Measurements from ENCODE around the gene METTL13. TPM values are rescaled to one million over a fixed set of nuclear protein-coding genes. Genes with fewer than 3 reads are reported as not detected.

METTL13 gene
- total RNA-seq, 2 experiments from 2014 or later, result 6.5 to 7.9 TPM

DNA sequence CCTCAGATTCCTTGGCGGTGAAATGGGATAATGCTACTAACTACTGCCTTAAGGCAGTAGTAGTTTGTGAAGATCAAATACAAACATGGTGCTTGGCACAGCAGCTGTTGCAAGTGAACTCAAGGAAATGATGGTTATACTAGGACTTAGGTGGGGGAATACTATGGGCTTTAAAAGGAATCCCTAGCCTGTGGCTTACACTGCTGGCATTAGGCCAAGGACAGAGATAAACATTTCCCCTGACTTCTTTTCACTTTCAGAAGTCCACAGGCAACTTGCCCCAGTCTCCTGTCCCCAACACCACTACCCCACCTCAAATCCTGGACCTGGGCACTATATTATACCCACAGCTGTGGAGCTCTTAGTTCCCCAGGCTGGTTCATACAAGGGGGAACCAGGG, 26.5 kb upstream of the METTL13 start:
- DNase-seq, result no peak
- Histone ChIP-seq H3K27me3 (ENCODE audit: control insufficient read depth in 1 of 2, insufficient read depth in 2 of 2, low read length in 2 of 2) (no peaks in the 10 kb centered on the region), H3K27ac (ENCODE audit: low read depth in 1 of 2, low read length in 2 of 2) (no peak overlapping the region), H3K4me3 (ENCODE audit: low read length) (no peak overlapping the region), H3K9me3 (ENCODE audit: control insufficient read depth in 1 of 2, insufficient read depth in 1 of 2, low read length in 2 of 2) (no peaks in the 10 kb centered on the region), H3K36me3 (ENCODE audit: insufficient read depth, low read length) (no peaks in the 10 kb centered on the region), H3K4me1 (ENCODE audit: insufficient read depth, low read length) (no peaks in the 10 kb centered on the region)
- H3K4me1 Mint-ChIP-seq (ENCODE audit: low read depth), result no peaks in the 10 kb centered on the region
- TF ChIP-seq, protein P1, sequence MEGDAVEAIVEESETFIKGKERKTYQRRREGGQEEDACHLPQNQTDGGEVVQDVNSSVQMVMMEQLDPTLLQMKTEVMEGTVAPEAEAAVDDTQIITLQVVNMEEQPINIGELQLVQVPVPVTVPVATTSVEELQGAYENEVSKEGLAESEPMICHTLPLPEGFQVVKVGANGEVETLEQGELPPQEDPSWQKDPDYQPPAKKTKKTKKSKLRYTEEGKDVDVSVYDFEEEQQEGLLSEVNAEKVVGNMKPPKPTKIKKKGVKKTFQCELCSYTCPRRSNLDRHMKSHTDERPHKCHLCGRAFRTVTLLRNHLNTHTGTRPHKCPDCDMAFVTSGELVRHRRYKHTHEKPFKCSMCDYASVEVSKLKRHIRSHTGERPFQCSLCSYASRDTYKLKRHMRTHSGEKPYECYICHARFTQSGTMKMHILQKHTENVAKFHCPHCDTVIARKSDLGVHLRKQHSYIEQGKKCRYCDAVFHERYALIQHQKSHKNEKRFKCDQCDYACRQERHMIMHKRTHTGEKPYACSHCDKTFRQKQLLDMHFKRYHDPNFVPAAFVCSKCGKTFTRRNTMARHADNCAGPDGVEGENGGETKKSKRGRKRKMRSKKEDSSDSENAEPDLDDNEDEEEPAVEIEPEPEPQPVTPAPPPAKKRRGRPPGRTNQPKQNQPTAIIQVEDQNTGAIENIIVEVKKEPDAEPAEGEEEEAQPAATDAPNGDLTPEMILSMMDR (IDR thresholded peaks at IDR 0.05), result no peak
- peaks cover 19% of the 10 kb centered on the region for H3K27me3 Mint-ChIP-seq
- H3K27ac Mint-ChIP-seq, result no peak overlapping the region
- ChIA-PET POLR2A (no interaction called here), CTCF (no interaction called here)
- intact Hi-C loops (cut with DNase I, micrococcal nuclease), result no loop called here
- no peak overlapping the region for H3K4me3 Mint-ChIP-seq
- no peaks in the 10 kb centered on the region for H3K9me3 Mint-ChIP-seq
- ATAC-seq (ENCODE audit: poor library complexity), result no peak
- H3K36me3 Mint-ChIP-seq (ENCODE audit: low read depth), result no peaks in the 10 kb centered on the region

DNA sequence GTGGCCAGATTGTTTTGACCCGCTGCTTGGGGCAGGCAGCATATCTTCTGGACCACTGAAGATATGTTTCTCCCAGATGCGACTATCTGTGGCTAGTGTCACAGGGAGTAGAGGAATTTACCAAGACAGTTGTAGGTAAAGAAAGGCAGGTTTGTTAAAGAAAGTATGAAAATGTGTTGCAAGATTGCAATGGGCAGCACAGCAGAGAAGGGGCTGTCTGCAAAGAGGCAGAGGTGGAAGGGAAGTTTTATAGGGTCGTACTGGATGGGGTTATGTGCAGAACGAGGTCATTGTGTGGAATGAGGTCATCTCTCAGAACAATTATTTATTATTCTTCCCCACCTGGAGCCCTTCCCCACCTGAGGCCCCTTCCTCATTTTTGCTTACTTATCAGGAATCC, 24.6 kb upstream of the METTL13 start:
- ATAC-seq (ENCODE audit: poor library complexity), result no peak
- H3K4me3 ChIP-seq (ENCODE audit: low read length), result no peak overlapping the region
- H3K4me1 ChIP-seq (ENCODE audit: insufficient read depth, low read length), result no peaks in the 10 kb centered on the region
- intact Hi-C loops (cut with DNase I, micrococcal nuclease), result no loop called here
- DNase-seq, result no peak
- no peaks in the 10 kb centered on the region for H3K36me3 ChIP-seq (ENCODE audit: insufficient read depth, low read length)
- POLR2A ChIA-PET, result no interaction called here
- H3K4me1 Mint-ChIP-seq (ENCODE audit: low read depth), result no peaks in the 10 kb centered on the region
- H3K27ac ChIP-seq (ENCODE audit: low read depth in 1 of 2, low read length in 2 of 2), result no peak overlapping the region
- CTCF ChIA-PET, result no interaction called here
- H3K27ac Mint-ChIP-seq, result no peak overlapping the region
- TF ChIP-seq, protein P1 (IDR thresholded peaks at IDR 0.05), result no peak
- no peaks in the 10 kb centered on the region for H3K9me3 Mint-ChIP-seq
- no peak overlapping the region for H3K4me3 Mint-ChIP-seq
- H3K27me3 ChIP-seq (ENCODE audit: control insufficient read depth in 1 of 2, insufficient read depth in 2 of 2, low read length in 2 of 2), result no peaks in the 10 kb centered on the region
- no peaks in the 10 kb centered on the region for H3K36me3 Mint-ChIP-seq (ENCODE audit: low read depth)
- H3K27me3 Mint-ChIP-seq, result peaks cover 19% of the 10 kb centered on the region
- H3K9me3 ChIP-seq (ENCODE audit: control insufficient read depth in 1 of 2, insufficient read depth in 1 of 2, low read length in 2 of 2), result no peaks in the 10 kb centered on the region

DNA sequence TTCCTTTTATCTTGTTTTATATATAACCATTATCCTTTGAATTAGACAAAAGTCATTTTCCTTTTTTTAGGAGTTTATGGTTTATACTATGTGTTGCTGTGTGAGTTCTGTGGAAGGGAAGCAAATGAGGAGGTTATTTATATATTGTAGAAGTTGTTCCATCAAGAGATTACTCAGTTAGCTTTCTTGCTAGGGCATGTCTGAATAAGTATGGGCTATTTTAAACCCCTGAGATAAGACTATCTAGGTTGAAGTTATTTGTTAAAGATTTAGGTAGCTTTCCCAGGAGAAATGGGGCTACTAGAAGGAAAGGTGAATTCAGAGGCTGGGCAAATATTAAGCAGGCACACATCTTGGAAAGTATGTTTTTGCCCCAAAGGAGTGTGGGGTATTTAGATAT, 23.4 kb upstream of the METTL13 start:
- Histone ChIP-seq H3K9me3 (ENCODE audit: control insufficient read depth in 1 of 2, insufficient read depth in 1 of 2, low read length in 2 of 2) (no peaks in the 10 kb centered on the region), H3K27me3 (ENCODE audit: control insufficient read depth in 1 of 2, insufficient read depth in 2 of 2, low read length in 2 of 2) (no peaks in the 10 kb centered on the region), H3K4me1 (ENCODE audit: insufficient read depth, low read length) (no peaks in the 10 kb centered on the region), H3K36me3 (ENCODE audit: insufficient read depth, low read length) (no peaks in the 10 kb centered on the region), H3K27ac (ENCODE audit: low read depth in 1 of 2, low read length in 2 of 2) (no peak overlapping the region), H3K4me3 (ENCODE audit: low read length) (no peak overlapping the region)
- TF ChIP-seq, protein P1 (IDR thresholded peaks at IDR 0.05), result no peak
- no peak overlapping the region for H3K27ac Mint-ChIP-seq
- H3K9me3 Mint-ChIP-seq, result no peaks in the 10 kb centered on the region
- H3K27me3 Mint-ChIP-seq, result peaks cover 27% of the 10 kb centered on the region
- no peak overlapping the region for H3K4me3 Mint-ChIP-seq
- ATAC-seq (ENCODE audit: poor library complexity) (no peak), DNase-seq (no peak)
- H3K36me3 Mint-ChIP-seq (ENCODE audit: low read depth), result no peaks in the 10 kb centered on the region
- ChIA-PET POLR2A (no interaction called here), CTCF (no interaction called here)
- H3K4me1 Mint-ChIP-seq (ENCODE audit: low read depth), result no peaks in the 10 kb centered on the region
- intact Hi-C loops (cut with DNase I, micrococcal nuclease), result no loop called here
